Ovary (tissue), 9 donors: ENCODE results near the gene TNFRSF4. TPM values are rescaled to one million over a fixed set of nuclear protein-coding genes. Genes with fewer than 3 reads are reported as not detected.

Experiments
- DNase-seq, 5 donors: peaks; one replicate each; pipeline ENCODE4 v3.0.0-alpha.2; 2019 to 2020
- H3K27ac ChIP-seq, 2 donors: fragments of 200-600 bp; one replicate each; pipeline versions ENCODE4 v1.5.1 to v1.8.0; 2019 to 2022
- H3K27me3 ChIP-seq: fragments of 200-600 bp; one replicate; pipeline ENCODE4 v1.8.0; 2022
- H3K36me3 ChIP-seq: fragments of 200-600 bp; sonication (generic); one replicate; pipeline ENCODE4 v1.5.1; 2019
- H3K4me1 ChIP-seq: one replicate; pipeline ENCODE4 v1.8.1; 2013; ENCODE audit warnings: mild to moderate bottlenecking, moderate library complexity; ENCODE audit not compliant: insufficient read depth
- H3K4me3 ChIP-seq: fragments of 200-600 bp; sonication (generic); one replicate; pipeline ENCODE4 v1.5.1; 2017
- H3K9me3 ChIP-seq, 2 donors: fragments of 200-600 bp in 1 of 2; sonication (generic) in 1 of 2; one replicate each; pipeline versions ENCODE4 v1.5.1 to v1.8.1; 2013 to 2019; ENCODE audit warnings: mild to moderate bottlenecking in 1 of 2, moderate library complexity in 1 of 2
- EP300 ChIP-seq: sonication (generic); formaldehyde crosslinking; IDR thresholded peaks from one replicate; pipeline ENCODE4 v1.6.1; 2017; ENCODE audit warnings: antibody characterized with exemption
- POLR2A ChIP-seq: fragments of 450-650 bp; IDR thresholded peaks from one replicate; pipeline ENCODE4 v1.6.1; 2017; ENCODE audit warnings: antibody characterized with exemption, mild to moderate bottlenecking, moderate library complexity
- WGBS, 3 donors: extraction: QIAGEN DNeasy Blood & Tissue Kit in 1 of 3; methylation state at CpG; one replicate each; pipeline versions ENCODE4 v1.1.5 to v1.1.7; 2013 to 2017; 5-methylcytosine and 5-hydroxymethylcytosine counted together
- intact Hi-C, 4 donors: fragments of 100-400 bp; cut with DNase I; formaldehyde crosslinking; loops; one replicate each; pipeline versions ENCODE4 v1.11.0 to v1.15.1; 2022 to 2023
- polyA plus RNA-seq, 2 donors: library from polyadenylated mRNA; stranded (reverse); fragments of 200-250 nt in 1 of 2; fragments of 350-450 nt in 1 of 2; fragmentation: Illumina TruSeq in 1 of 2; extraction: RNeasy Lipid Tissue Mini Kit (QIAGEN cat#74804) in 1 of 2; gene quantifications; one replicate each; pipeline ENCODE4 v1.2.3, GENCODE V29; 2013 to 2014
- total RNA-seq, 7 donors: library from RNA; depleted of rRNA in 2 of 7; stranded (reverse); fragments of >200 nt in 2 of 7; fragmentation: NEBNext Ultra II Directional in 3 of 7; extraction: Animal tissue kit (Norgen Biotek cat#: 25700) in 3 of 7; gene quantifications; one replicate each; pipeline versions ENCODE4 v1.1.0 to v1.2.4, GENCODE V29; 2016 to 2023
- TF ChIP-seq, protein P1 (sequence below), 3 donors: fragments of 450-650 bp in 2 of 3; fragments of 200-600 bp in 1 of 3; IDR thresholded peaks; one replicate each; pipeline versions ENCODE4 v1.5.1 to v1.8.0; 2016 to 2022; ENCODE audit warnings: antibody characterized with exemption in 3 of 3, mild to moderate bottlenecking in 1 of 3
- donor health status: DM: no; HTN: no; CAD: no; lungs with moderate emphysema.
- donor health status: DM: no; HTN: no; CAD: no.
- donor health status: Bipolar disorder and iron deficiency.
- donor health status: DM: yes; HTN: yes; CAD: no.
- donor health status: DM: no; HTN: no; CAD: no.
- donor health status: DM: yes; HTN: yes; CAD: no.

The TNFRSF4 gene
- total and polyA plus RNA-seq, 9 donors, result 0.37 to 2.5 (median 0.89) TPM; not detected in 1

DNA sequence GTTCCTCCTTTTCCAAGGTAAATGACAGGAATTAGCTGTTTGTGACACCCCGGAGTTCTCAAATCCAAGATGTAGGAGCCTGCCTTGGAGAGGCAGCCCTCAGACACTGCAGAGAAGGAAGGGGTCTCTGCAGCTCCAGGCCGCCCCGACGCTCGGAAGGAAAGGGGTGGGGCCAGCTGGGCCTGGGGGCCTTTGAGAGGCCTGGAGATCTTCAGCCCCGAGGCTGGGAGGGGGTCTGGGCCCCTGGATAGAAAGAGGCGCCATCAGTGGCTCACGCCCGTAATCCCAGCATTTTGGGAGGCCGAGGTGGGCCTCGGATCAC lies 6.4 kb downstream of the TNFRSF4 start:
- H3K4me3 ChIP-seq, result no peak overlapping the region
- no peak for TF ChIP-seq POLR2A
- TF ChIP-seq, protein P1, sequence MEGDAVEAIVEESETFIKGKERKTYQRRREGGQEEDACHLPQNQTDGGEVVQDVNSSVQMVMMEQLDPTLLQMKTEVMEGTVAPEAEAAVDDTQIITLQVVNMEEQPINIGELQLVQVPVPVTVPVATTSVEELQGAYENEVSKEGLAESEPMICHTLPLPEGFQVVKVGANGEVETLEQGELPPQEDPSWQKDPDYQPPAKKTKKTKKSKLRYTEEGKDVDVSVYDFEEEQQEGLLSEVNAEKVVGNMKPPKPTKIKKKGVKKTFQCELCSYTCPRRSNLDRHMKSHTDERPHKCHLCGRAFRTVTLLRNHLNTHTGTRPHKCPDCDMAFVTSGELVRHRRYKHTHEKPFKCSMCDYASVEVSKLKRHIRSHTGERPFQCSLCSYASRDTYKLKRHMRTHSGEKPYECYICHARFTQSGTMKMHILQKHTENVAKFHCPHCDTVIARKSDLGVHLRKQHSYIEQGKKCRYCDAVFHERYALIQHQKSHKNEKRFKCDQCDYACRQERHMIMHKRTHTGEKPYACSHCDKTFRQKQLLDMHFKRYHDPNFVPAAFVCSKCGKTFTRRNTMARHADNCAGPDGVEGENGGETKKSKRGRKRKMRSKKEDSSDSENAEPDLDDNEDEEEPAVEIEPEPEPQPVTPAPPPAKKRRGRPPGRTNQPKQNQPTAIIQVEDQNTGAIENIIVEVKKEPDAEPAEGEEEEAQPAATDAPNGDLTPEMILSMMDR (IDR thresholded peaks at IDR 0.05), result no peak
- no peak for TF ChIP-seq EP300
- no peaks in the 10 kb centered on the region for H3K9me3 ChIP-seq
- intact Hi-C loops, result no loop called here
- H3K4me1 ChIP-seq, result no peaks in the 10 kb centered on the region
- peak in 2 of 5 donors; percentile 7 to 23 for DNase-seq
- WGBS, 3 donors, result 49 to 83% (median 61%) methylated on average over 7 to 11 of the region's 11 CpGs
- peaks cover 4% of the 10 kb centered on the region for H3K27me3 ChIP-seq
- no peaks in the 10 kb centered on the region for H3K36me3 ChIP-seq
- no peak overlapping the region for H3K27ac ChIP-seq

DNA sequence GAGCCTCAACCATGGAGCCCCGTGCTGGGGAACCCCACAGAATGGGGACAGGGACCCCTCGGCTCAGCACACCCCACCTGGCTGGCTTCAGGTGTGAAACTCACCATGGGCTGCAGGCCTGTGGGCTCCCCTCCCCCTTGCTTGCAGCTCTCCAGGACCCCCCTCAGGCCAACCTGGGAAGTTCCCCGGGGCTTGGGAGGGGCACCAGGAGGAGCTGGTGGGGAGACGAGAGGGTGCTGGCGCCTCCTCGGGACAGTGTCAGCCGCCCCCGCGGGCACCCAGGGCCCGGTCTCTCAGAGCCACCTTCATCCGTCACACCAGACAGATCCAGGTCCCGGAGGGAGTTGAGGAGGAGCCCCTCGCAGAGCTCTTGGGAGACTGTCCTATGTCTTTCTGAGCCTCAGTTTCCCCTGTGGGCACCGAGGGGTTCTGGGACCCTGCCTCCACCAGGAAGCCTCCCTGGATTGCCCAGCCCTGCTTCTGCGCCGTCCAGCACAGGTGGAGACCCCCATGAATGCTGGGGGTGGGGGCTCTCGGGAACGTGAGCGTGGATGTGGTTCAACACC lies 6.9 kb downstream of the TNFRSF4 start:
- DNase-seq, result peak in 2 of 5 donors; percentile 15 to 30
- H3K4me3 ChIP-seq, result no peak overlapping the region
- no peaks in the 10 kb centered on the region for H3K36me3 ChIP-seq
- TF ChIP-seq, protein P1 (IDR thresholded peaks at IDR 0.05), result no peak
- TF ChIP-seq POLR2A (no peak), EP300 (no peak)
- WGBS, 3 donors, result 44 to 55% (median 47%) methylated on average over 15 to 19 of the region's 19 CpGs
- H3K9me3 ChIP-seq, result no peaks in the 10 kb centered on the region
- H3K4me1 ChIP-seq, result no peaks in the 10 kb centered on the region
- intact Hi-C loops, result no loop called here
- no peak overlapping the region for H3K27ac ChIP-seq
- peaks cover 4% of the 10 kb centered on the region for H3K27me3 ChIP-seq

DNA sequence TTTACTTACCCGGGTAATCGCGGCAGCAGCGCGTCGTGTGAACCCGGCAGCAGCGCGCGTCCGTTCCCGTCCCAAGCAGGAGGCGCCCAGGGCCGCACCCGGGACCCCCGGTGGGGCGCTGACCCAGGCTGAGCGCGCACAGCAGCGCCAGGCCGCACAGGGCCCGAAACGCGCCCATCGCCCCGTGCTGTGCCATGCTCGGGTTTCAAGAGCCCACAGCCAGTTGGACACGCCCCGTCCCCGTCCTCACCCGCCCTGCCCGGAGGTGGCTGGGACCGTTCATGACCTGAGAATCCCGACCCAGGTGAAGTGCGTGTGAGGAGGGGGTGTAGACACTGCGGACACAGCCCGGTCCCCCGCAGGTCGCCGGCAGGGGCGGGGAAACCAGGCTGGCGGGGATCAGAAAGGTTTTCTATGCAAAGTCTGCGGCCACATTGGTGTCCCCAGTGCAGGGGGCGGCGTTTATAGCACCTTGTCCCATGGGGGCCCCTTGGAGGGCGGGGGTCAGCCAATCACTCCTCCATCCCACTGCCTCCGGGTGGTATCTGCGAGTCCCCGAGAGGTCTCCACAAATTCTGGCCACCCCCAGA lies 7.5 kb downstream of the TNFRSF4 start, which contains the start of gene TNFRSF18:
Gene TNFRSF18 (minus strand): TSS at position 217 of the 590 bp plus-strand sequence. CDS start 21 bp downstream, at position 196.
- H3K36me3 ChIP-seq, result no peaks in the 10 kb centered on the region
- TF ChIP-seq POLR2A (no peak), EP300 (no peak)
- TF ChIP-seq, protein P1 (IDR thresholded peaks at IDR 0.05), result no peak
- no peak within 1 kb of the TSS for H3K4me3 ChIP-seq
- intact Hi-C loops, result no loop called here
- no peaks in the 10 kb centered on the region for H3K9me3 ChIP-seq
- no peaks in the 10 kb centered on the region for H3K4me1 ChIP-seq
- WGBS, 3 donors, result 5 to 10% (median 5%) methylated on average over 49 of the region's 49 CpGs
- peaks cover 4% of the 10 kb centered on the region for H3K27me3 ChIP-seq
- H3K27ac ChIP-seq, result no peak within 1 kb of the TSS
- peak in 2 of 5 donors; percentile 12 to 27 for DNase-seq

DNA sequence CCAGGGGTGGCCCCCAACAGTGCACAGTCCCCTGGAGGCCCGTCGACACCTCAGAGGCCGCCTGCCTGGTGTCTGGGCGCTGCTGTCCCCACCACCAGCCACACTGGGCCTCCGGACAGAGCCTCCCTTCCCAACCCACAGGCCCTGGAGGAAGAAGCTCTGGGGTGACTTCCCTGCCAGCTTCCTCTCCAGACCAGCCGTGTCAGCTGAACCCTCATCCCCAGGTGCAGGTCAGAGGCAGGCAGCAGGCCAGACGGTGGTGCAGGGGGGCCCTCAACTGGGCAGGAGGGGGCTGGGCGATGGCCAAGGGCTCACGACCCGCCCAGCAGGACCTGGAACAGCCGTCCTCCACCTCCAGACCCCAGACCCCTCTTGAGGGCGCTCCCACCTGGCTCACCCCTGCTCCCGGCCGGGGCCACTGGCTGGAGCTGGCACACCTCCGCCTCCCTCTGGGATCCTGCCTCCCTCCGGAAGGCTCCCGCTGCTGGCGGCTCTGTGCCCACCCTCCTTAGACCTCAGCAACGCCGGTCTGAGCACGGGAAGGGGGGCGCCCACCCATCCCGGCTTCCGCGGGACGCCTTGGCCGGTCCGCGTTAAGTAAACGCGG lies 8.1 kb downstream of the TNFRSF4 start:
- intact Hi-C loops, result no loop called here
- Histone ChIP-seq H3K4me3 (no peak overlapping the region), H3K27me3 (peaks cover 4% of the 10 kb centered on the region), H3K27ac (no peak overlapping the region), H3K36me3 (no peaks in the 10 kb centered on the region), H3K9me3 (no peaks in the 10 kb centered on the region), H3K4me1 (no peaks in the 10 kb centered on the region)
- DNase-seq, result peak in 2 of 5 donors; percentile 16 to 26
- 27 to 35% (median 33%) methylated on average over 26 to 31 of the region's 31 CpGs for WGBS, 3 donors
- TF ChIP-seq POLR2A (no peak), EP300 (no peak)
- TF ChIP-seq, protein P1 (IDR thresholded peaks at IDR 0.05), result no peak
